CD4-positive, CD25-positive, alpha-beta regulatory T cell (primary cell): ENCODE measurements around the gene BACE2. TPM values are rescaled to one million over a fixed set of nuclear protein-coding genes. Genes with fewer than 3 reads are reported as not detected.

Experiments used
- ATAC-seq, 2 donors: fragments of 150-1000 bp; cut with Tn5 transposase; one replicate each; pipeline ENCODE4 v1.10.0; 2021; ENCODE audit warnings: low read depth in 2 of 2, moderate number of reproducible peaks in 2 of 2, moderate library complexity in 1 of 2
- DNase-seq, 3 donors: peaks; one replicate each; pipeline versions ENCODE4 v3.0.0 to v3.0.0-alpha.2; 2012 to 2022; ENCODE audit warnings: mixed read lengths in 1 of 3
- H3K27ac ChIP-seq: one replicate; pipeline ENCODE4 v1.7.0; 2013; ENCODE audit warnings: mild to moderate bottlenecking, low read length; ENCODE audit not compliant: insufficient read depth, poor library complexity, severe bottlenecking
- H3K27me3 ChIP-seq: one replicate; pipeline ENCODE4 v1.7.0; 2013; ENCODE audit warnings: low read length; ENCODE audit not compliant: control insufficient read depth, insufficient read depth
- H3K36me3 ChIP-seq: one replicate; pipeline ENCODE4 v1.7.0; 2013; ENCODE audit warnings: mild to moderate bottlenecking, low read length, moderate library complexity; ENCODE audit not compliant: control insufficient read depth, insufficient read depth
- H3K4me1 ChIP-seq: 2 replicates; pipeline ENCODE4 v1.7.0; 2013; ENCODE audit warnings: mild to moderate bottlenecking, low read length; ENCODE audit not compliant: insufficient read depth, control insufficient read depth, poor library complexity, severe bottlenecking
- H3K4me3 ChIP-seq: one replicate; pipeline ENCODE4 v1.7.0; 2013; ENCODE audit warnings: low read depth, mild to moderate bottlenecking, low read length, moderate library complexity
- H3K9me3 ChIP-seq, 2 experiments: 1 replicate in 1 of 2; 2 replicates in 1 of 2; pipeline ENCODE4 v1.7.0; 2013; ENCODE audit warnings: low read length in 2 of 2, mild to moderate bottlenecking in 1 of 2, moderate library complexity in 1 of 2; ENCODE audit not compliant: control insufficient read depth in 2 of 2
- H3K27ac Mint-ChIP-seq, 3 donors: one replicate each; pipeline ENCODE4 v1.8.0; 2020 to 2022; ENCODE audit warnings: mild to moderate bottlenecking in 3 of 3, mixed read lengths in 3 of 3, moderate library complexity in 2 of 3
- H3K27me3 Mint-ChIP-seq: one replicate; pipeline ENCODE4 v1.8.0; 2022; ENCODE audit warnings: mild to moderate bottlenecking, mixed read lengths
- H3K36me3 Mint-ChIP-seq: one replicate; pipeline ENCODE4 v1.8.0; 2020; ENCODE audit warnings: mixed read lengths
- H3K4me1 Mint-ChIP-seq, 4 donors: one replicate each; pipeline ENCODE4 v1.8.0; 2020 to 2022; ENCODE audit warnings: mixed read lengths in 4 of 4, mild to moderate bottlenecking in 1 of 4
- H3K4me3 Mint-ChIP-seq, 4 donors: one replicate each; pipeline ENCODE4 v1.8.0; 2020 to 2022; ENCODE audit warnings: mild to moderate bottlenecking in 4 of 4, mixed read lengths in 4 of 4, moderate library complexity in 3 of 4
- H3K9me3 Mint-ChIP-seq, 7 donors: one replicate each; pipeline ENCODE4 v1.8.0; 2020 to 2022; ENCODE audit warnings: mixed read lengths in 7 of 7, mild to moderate bottlenecking in 3 of 7, moderate library complexity in 2 of 7
- polyA plus RNA-seq, 4 donors: library from polyadenylated mRNA; unstranded; fragments of 300-500 nt; fragmentation: Illumina TruSeq; gene quantifications; one replicate each; pipeline ENCODE4 v1.2.3, GENCODE V29; 2021
- total RNA-seq: library from RNA; stranded (reverse); gene quantifications from one replicate; pipeline ENCODE4 v1.2.3, GENCODE V29; 2022

The BACE2 gene
- total and polyA plus RNA-seq, 5 donors from 2014 or later: 0.70 to 2.5 (median 1.1) TPM

DNA sequence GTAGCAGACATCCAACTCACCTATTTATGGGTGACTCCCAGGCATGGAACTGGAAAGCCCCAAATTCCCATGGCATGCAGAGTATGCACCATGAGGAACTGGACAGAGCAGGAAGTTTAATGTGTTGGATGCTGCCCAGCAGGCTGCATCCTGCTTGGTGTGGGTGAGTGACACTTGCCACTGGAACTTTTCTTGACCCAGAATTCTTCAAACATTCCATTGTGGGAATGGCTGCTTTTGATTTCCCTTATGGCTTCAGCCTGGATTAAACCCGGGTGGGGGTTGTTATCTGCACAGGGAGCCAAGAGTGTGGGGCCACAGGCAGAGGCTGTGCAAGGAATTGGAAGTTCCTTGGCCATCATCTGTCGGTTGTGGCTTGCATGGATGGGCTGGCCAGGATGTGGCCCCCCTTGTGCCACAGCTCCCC, 26.9 kb upstream of the BACE2 start:
- no peak overlapping the region for H3K4me3 ChIP-seq
- Mint-ChIP-seq H3K27ac (no peak overlapping the region), H3K4me3 (no peak overlapping the region), H3K27me3 (no peaks in the 10 kb centered on the region), H3K4me1 (no peaks in the 10 kb centered on the region), H3K9me3 (peaks cover 0 to 2% (median 0%) of the 10 kb centered on the region in 7 donors), H3K36me3 (no peaks in the 10 kb centered on the region)
- no peak overlapping the region for H3K27ac ChIP-seq
- H3K36me3 ChIP-seq: no peaks in the 10 kb centered on the region
- ATAC-seq (no peak), DNase-seq (no peak)
- H3K4me1 ChIP-seq: no peaks in the 10 kb centered on the region
- no peaks in the 10 kb centered on the region for H3K27me3 ChIP-seq
- no peaks in the 10 kb centered on the region for H3K9me3 ChIP-seq

DNA sequence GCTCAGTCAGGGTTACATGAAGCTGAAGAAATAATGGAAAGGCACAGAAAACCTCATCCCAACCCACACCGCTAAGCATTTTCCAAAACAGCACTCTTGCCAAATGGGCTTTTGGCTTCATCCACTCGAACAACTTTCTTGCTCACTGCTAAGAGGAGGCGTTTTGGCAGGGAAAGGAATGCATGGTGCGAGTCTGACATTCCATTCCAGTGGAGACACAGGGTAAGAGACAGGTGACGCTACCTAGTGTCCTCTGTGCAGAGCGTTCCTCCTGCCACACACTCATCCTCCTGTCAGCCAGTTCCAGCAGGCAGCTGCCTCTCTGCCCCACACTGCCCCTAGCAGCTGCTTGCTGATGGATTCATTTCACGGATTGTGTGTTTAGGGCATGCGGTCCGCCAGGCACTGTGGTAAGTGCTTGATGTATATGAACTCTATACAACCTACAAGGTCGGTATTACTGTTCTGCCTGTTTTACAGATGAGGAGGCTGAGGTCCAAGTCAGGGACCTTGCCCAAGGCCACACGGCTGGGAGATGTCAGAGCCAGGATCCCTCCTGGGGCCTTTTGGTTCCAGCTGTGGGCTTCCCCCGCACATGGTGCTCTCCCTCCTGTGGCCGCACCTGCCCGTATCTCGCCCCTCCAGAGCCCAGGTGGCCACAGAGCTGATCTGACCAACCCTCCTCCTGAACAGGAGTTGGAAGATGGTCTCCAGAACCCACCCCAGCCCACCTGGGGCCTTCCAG, 25.7 kb upstream of the BACE2 start:
- Histone ChIP-seq H3K9me3 (no peaks in the 10 kb centered on the region), H3K4me1 (no peaks in the 10 kb centered on the region), H3K4me3 (no peak overlapping the region), H3K27me3 (no peaks in the 10 kb centered on the region), H3K36me3 (no peaks in the 10 kb centered on the region), H3K27ac (no peak overlapping the region)
- no peak overlapping the region for H3K27ac Mint-ChIP-seq
- no peaks in the 10 kb centered on the region for H3K4me1 Mint-ChIP-seq
- DNase-seq (no peak), ATAC-seq (no peak)
- no peaks in the 10 kb centered on the region for H3K27me3 Mint-ChIP-seq
- H3K4me3 Mint-ChIP-seq: no peak overlapping the region
- peaks cover 0 to 2% (median 0%) of the 10 kb centered on the region in 7 donors for H3K9me3 Mint-ChIP-seq
- no peaks in the 10 kb centered on the region for H3K36me3 Mint-ChIP-seq

DNA sequence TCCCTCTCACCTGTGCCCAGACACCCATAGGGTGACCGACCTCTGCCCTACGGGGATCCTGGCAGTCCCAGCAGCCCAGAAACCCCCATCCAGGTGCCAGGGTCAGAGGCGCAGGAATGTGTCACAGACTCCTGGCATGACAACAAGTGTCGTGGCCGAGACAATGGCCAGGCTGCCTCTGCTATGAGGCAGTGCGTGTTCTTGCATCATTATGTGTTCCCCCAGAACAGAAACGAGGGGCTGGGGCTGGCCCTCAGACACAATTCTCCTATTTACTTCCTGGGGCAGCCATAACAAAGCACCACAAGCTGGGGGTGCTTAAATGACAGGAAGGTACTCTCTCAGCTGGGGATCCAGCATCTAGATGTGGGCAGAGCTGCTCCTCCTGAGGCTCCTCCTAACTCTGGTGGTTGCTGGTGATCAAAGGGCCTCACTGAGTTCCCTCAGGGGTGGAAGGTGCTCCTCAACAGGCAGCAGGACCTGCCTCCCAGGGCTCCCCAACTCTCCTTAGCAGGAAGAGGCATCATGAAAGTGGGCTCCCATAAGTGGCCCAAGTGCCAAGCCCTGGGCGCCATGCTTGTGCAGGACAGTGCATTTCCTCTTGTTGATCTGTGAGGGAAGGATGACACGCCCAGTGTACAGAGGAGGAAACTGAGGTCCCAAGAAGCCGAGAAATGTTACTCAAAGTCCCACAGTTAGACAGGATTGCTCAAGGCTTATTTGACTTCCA, 24.2 kb upstream of the BACE2 start:
- Histone ChIP-seq H3K4me1 (no peaks in the 10 kb centered on the region), H3K27me3 (no peaks in the 10 kb centered on the region), H3K36me3 (no peaks in the 10 kb centered on the region), H3K4me3 (no peak overlapping the region), H3K27ac (no peak overlapping the region), H3K9me3 (no peaks in the 10 kb centered on the region)
- no peaks in the 10 kb centered on the region for H3K36me3 Mint-ChIP-seq
- H3K4me1 Mint-ChIP-seq: no peaks in the 10 kb centered on the region
- peaks cover 0 to 2% (median 0%) of the 10 kb centered on the region in 7 donors for H3K9me3 Mint-ChIP-seq
- H3K27ac Mint-ChIP-seq: peak overlapping the region in 1 of 3 donors; percentile 43
- DNase-seq (no peak), ATAC-seq (no peak)
- no peak overlapping the region for H3K4me3 Mint-ChIP-seq
- no peaks in the 10 kb centered on the region for H3K27me3 Mint-ChIP-seq

DNA sequence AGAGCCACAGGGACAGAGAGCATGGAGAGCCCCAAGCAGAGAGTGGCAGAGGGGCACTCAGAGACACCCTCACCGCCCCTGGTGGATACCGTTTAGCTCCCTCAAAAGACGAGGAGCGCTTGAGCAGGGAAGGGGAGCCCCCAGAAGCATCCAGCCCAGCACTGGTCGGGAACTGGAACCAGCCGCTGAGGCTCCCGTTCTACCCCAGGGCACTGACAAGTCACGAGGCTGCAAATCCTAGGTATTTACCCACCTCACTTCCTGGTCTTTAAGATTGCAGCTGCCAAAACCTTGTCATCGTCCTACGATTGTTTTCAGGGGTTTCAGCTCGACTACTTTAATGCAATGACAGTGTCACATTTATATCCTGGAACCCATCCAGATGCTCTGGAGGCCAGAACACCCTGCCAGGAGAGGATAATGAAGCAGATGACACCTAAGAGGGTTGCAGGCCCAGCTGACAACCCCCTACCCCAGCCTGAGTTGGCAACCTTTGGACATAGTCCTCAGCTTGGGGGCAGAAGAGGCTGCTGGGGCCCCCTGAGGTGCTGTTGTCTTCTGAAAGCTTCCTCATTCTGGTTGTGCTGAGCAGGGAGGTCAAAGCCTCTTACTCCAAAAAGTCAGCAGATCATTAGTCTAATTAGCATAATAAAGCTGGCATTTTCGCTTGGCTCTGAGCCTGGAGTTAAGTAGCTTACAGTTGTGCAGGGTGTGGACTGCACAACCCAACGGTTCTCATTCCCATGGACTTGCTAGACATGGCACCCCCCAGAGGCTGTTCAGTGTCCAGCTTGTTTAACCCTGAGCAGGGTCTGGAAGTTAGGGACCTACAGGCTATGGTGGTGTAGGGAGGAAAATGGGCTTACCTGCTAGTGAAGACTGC, 20.6 kb upstream of the BACE2 start:
- Histone ChIP-seq H3K27ac (no peak overlapping the region), H3K36me3 (no peaks in the 10 kb centered on the region), H3K27me3 (no peaks in the 10 kb centered on the region), H3K4me3 (no peak overlapping the region), H3K4me1 (no peaks in the 10 kb centered on the region), H3K9me3 (no peaks in the 10 kb centered on the region)
- Mint-ChIP-seq H3K4me1 (no peaks in the 10 kb centered on the region), H3K9me3 (peaks cover 0 to 4% (median 0%) of the 10 kb centered on the region in 7 donors), H3K27ac (no peak overlapping the region), H3K27me3 (no peaks in the 10 kb centered on the region), H3K36me3 (no peaks in the 10 kb centered on the region), H3K4me3 (no peak overlapping the region)
- DNase-seq (no peak), ATAC-seq (no peak)

DNA sequence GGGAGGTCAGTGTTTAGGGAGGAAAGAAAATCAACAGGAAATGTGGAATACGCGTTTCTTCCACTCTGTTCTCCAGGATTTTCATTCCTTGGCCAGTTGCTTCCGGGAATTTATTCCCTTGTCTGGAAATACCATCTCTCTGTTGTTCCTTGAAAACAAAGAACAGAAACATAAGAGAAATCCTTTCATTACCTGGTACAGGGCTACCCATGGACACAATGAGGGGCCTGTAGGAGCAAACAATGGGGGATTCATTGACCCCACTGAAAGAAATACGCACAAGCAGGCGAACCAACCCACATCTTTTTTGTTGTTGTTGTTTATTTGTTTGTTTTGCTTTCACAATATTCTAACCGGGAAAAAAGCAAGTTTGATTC, 20.0 kb upstream of the BACE2 start:
- no peak overlapping the region for H3K4me3 Mint-ChIP-seq
- H3K27me3 Mint-ChIP-seq: no peaks in the 10 kb centered on the region
- no peaks in the 10 kb centered on the region for H3K36me3 Mint-ChIP-seq
- H3K36me3 ChIP-seq: no peaks in the 10 kb centered on the region
- H3K27ac Mint-ChIP-seq: no peak overlapping the region
- ATAC-seq (no peak), DNase-seq (no peak)
- H3K27me3 ChIP-seq: no peaks in the 10 kb centered on the region
- H3K9me3 ChIP-seq: no peaks in the 10 kb centered on the region
- peaks cover 0 to 5% (median 0%) of the 10 kb centered on the region in 7 donors for H3K9me3 Mint-ChIP-seq
- no peaks in the 10 kb centered on the region for H3K4me1 ChIP-seq
- H3K4me1 Mint-ChIP-seq: no peaks in the 10 kb centered on the region
- H3K27ac ChIP-seq: no peak overlapping the region
- no peak overlapping the region for H3K4me3 ChIP-seq

DNA sequence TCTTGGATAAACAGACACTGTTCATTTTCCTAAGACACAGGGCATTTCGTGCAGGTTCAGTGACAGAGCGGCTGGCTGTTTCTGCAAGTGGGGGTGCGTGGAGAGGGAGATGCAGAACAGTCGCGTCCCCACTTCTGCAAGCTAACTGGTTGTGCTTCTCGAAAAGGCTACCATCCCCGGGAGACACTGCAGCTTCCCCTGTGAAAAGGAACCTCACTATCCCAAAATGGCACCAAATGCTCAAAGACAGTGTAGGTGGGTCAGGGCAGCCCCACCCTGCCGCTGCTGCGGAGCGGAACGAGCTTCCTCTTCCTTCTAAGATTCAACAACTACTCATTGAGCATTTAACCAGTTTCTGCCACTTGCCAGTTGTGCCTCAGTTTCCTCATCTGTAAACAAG, 19.2 kb upstream of the BACE2 start:
- no peak for DNase-seq
- Histone ChIP-seq H3K36me3 (no peaks in the 10 kb centered on the region), H3K27ac (no peak overlapping the region), H3K27me3 (no peaks in the 10 kb centered on the region), H3K9me3 (no peaks in the 10 kb centered on the region), H3K4me3 (no peak overlapping the region), H3K4me1 (no peaks in the 10 kb centered on the region)
- no peak overlapping the region for H3K27ac Mint-ChIP-seq
- no peak for ATAC-seq
- H3K4me3 Mint-ChIP-seq: no peak overlapping the region
- H3K27me3 Mint-ChIP-seq: no peaks in the 10 kb centered on the region
- H3K4me1 Mint-ChIP-seq: no peaks in the 10 kb centered on the region
- H3K36me3 Mint-ChIP-seq: no peaks in the 10 kb centered on the region
- H3K9me3 Mint-ChIP-seq: peaks cover 0 to 5% (median 0%) of the 10 kb centered on the region in 7 donors

DNA sequence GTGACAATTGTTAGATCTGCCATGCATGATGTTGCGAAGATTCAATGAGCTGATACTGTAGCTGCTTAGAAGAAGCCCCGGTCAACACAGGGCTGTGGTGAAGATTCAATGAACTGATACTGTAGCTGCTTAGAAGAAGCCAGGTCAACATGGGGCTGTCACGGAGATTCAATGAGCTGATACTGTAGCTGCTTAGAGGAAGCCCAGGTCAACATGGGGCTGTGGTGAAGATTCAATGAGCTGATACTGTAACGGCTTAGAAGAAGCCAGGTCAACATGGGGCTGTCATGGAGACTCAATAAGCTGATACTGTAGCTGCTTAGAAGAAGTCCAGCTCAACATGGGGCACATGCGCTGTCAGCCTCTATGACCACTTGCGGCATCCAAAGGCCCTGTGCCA, 18.8 kb upstream of the BACE2 start:
- no peak overlapping the region for H3K4me3 Mint-ChIP-seq
- DNase-seq: no peak
- H3K36me3 Mint-ChIP-seq: no peaks in the 10 kb centered on the region
- Histone ChIP-seq H3K27ac (no peak overlapping the region), H3K4me3 (no peak overlapping the region), H3K27me3 (no peaks in the 10 kb centered on the region), H3K36me3 (no peaks in the 10 kb centered on the region), H3K9me3 (no peaks in the 10 kb centered on the region), H3K4me1 (no peaks in the 10 kb centered on the region)
- no peaks in the 10 kb centered on the region for H3K27me3 Mint-ChIP-seq
- no peak for ATAC-seq
- H3K9me3 Mint-ChIP-seq: peaks cover 0 to 5% (median 0%) of the 10 kb centered on the region in 7 donors
- H3K4me1 Mint-ChIP-seq: no peaks in the 10 kb centered on the region
- no peak overlapping the region for H3K27ac Mint-ChIP-seq
